ENCODE results near the gene CADM2. TPM values are rescaled to one million over a fixed set of nuclear protein-coding genes. Genes with fewer than 3 reads are reported as not detected.
"Not testable (repeated sequence)": the region's sequence is repeated elsewhere in the genome, so short reads cannot be mapped to it uniquely, and the experiment has no call there.

CADM2 gene
- total RNA-seq, 1 experiment from 2014 or later = not detected

DNA sequence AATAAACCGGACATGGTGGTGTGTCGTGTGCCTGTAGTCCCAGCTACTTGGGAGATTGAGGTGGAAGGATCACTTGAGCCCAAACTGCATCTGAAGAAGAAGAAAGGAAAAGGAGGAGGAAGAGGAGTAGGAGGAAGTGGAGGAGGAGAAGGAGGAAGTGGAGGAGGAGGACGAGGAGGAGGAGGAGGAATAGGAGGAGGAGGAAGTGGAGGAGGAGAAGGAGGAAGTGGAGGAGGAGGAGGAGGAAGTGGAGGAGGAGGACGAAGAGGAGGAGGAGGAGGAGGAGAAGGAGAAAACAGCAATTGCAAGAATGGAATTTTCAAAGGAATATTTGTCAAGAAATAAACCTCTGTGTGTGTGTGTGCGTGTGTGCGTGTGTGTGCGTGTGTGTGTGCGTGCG, 528.6 kb downstream of the CADM2 start:
- Mint-ChIP-seq H3K27me3 (ENCODE audit: insufficient read depth, unreplicated experiment) (peaks cover 63% of the 10 kb centered on the region), H3K27ac (ENCODE audit: low read depth, unreplicated experiment) (no peak overlapping the region), H3K4me3 (ENCODE audit: unreplicated experiment) (no peak overlapping the region), H3K4me1 (ENCODE audit: insufficient read depth, unreplicated experiment) (no peaks in the 10 kb centered on the region), H3K36me3 (ENCODE audit: insufficient read depth, unreplicated experiment) (no peaks in the 10 kb centered on the region), H3K9me3 (ENCODE audit: unreplicated experiment) (no peaks in the 10 kb centered on the region)
- no TSS peak for BruUV-seq (replicated peaks)
- POLR2A ChIA-PET = interaction anchor here (0.7 kb wide), 1 partner anchor 1591 kb away, joined by 3 read pairs; no protein-coding TSS in a partner anchor
- no peak for DNase-seq (ENCODE audit: unreplicated experiment)
- CTCF ChIA-PET = interaction anchor here (0.6 to 0.7 kb wide), 3 partner anchors 89 to 767 kb away, joined by 3 to 5 read pairs (median 3); no protein-coding TSS in a partner anchor
- intact Hi-C loops (cut with micrococcal nuclease) = no loop called here
- TF ChIP-seq, protein P1, sequence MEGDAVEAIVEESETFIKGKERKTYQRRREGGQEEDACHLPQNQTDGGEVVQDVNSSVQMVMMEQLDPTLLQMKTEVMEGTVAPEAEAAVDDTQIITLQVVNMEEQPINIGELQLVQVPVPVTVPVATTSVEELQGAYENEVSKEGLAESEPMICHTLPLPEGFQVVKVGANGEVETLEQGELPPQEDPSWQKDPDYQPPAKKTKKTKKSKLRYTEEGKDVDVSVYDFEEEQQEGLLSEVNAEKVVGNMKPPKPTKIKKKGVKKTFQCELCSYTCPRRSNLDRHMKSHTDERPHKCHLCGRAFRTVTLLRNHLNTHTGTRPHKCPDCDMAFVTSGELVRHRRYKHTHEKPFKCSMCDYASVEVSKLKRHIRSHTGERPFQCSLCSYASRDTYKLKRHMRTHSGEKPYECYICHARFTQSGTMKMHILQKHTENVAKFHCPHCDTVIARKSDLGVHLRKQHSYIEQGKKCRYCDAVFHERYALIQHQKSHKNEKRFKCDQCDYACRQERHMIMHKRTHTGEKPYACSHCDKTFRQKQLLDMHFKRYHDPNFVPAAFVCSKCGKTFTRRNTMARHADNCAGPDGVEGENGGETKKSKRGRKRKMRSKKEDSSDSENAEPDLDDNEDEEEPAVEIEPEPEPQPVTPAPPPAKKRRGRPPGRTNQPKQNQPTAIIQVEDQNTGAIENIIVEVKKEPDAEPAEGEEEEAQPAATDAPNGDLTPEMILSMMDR (IDR thresholded peaks at IDR 0.05; ENCODE audit: unreplicated experiment) = no peak

GRCh38 chr3:85495602-85496001, 536.8 kb downstream of the CADM2 start:
- TF ChIP-seq, protein P1 (IDR thresholded peaks at IDR 0.05; ENCODE audit: unreplicated experiment) = no peak
- no peaks in the 10 kb centered on the region for H3K4me1 Mint-ChIP-seq (ENCODE audit: insufficient read depth, unreplicated experiment)
- intact Hi-C loops (cut with micrococcal nuclease) = no loop called here
- no peaks in the 10 kb centered on the region for H3K36me3 Mint-ChIP-seq (ENCODE audit: insufficient read depth, unreplicated experiment)
- BruUV-seq (replicated peaks) = no TSS peak
- ChIA-PET CTCF (no interaction called here), POLR2A (no interaction called here)
- no peak for DNase-seq (ENCODE audit: unreplicated experiment)
- no peaks in the 10 kb centered on the region for H3K9me3 Mint-ChIP-seq (ENCODE audit: unreplicated experiment)
- H3K27ac Mint-ChIP-seq (ENCODE audit: low read depth, unreplicated experiment) = no peak overlapping the region
- H3K4me3 Mint-ChIP-seq (ENCODE audit: unreplicated experiment) = no peak overlapping the region
- H3K27me3 Mint-ChIP-seq (ENCODE audit: insufficient read depth, unreplicated experiment) = peaks cover 53% of the 10 kb centered on the region

DNA sequence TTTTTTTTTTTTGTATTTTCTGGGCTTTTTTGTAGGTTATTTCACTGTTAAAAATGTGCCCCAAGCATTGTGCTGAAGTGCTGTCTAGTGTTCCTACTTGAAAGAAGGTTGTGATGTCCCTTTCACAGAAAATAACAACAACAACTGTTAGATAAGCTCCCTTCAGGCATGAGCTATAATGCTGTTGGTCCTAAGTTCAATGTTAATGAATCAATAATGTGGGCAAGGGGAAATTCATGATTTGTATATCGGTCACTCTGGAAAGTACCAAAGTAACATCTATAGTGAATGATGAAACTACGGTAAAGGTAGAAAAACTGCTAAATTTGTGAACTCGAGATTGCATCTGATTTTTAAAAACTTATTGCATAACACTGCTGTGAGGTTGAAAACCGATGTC, 539.4 kb downstream of the CADM2 start:
- CTCF ChIA-PET = interaction anchor here (0.6 kb wide), 1 partner anchor 1551 kb away, joined by 3 read pairs; no protein-coding TSS in a partner anchor
- H3K4me1 Mint-ChIP-seq (ENCODE audit: insufficient read depth, unreplicated experiment) = no peaks in the 10 kb centered on the region
- no TSS peak for BruUV-seq (replicated peaks)

DNA sequence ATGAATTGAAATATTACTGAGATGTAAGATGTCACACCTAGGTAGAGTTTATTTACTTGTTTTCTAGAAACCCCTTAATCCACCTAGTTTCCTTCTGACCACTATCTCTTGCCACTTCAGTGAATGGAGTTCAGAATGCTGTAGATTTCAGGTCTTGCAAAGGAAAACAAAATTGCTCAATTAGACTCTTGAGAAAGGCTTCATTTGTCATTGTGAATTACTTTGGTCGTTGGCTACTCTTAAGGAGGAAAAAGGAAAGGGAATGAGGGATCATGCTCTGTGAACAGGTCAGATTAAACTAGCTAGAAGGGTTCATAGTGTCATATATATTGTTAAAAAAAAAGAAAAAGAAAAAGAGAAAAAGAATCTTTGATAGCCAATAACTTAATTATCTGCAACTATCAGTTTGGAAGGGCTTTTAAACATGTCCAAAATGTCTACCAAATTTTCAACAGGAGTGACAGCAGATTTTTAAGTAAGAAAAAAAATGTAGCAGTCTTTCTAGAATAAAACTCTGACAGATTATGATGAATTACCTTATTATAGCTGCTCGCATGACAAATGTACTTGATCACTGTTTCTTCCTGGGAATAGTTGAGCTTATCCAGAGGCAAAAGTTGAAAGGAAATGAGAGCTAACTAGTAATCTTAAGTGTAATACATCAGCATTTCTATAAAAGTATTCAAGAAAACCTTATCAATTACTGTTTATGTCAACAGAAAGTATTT, 543.5 kb downstream of the CADM2 start:
- intact Hi-C loops (cut with micrococcal nuclease) = no loop called here
- no peaks in the 10 kb centered on the region for H3K4me1 Mint-ChIP-seq (ENCODE audit: insufficient read depth, unreplicated experiment)
- H3K4me3 Mint-ChIP-seq (ENCODE audit: unreplicated experiment) = no peak overlapping the region
- H3K27me3 Mint-ChIP-seq (ENCODE audit: insufficient read depth, unreplicated experiment) = peaks cover 45% of the 10 kb centered on the region
- ChIA-PET CTCF (no interaction called here), POLR2A (no interaction called here)
- H3K36me3 Mint-ChIP-seq (ENCODE audit: insufficient read depth, unreplicated experiment) = no peaks in the 10 kb centered on the region
- TF ChIP-seq, protein P1 (IDR thresholded peaks at IDR 0.05; ENCODE audit: unreplicated experiment) = no peak
- no peak overlapping the region for H3K27ac Mint-ChIP-seq (ENCODE audit: low read depth, unreplicated experiment)
- no TSS peak for BruUV-seq (replicated peaks)
- H3K9me3 Mint-ChIP-seq (ENCODE audit: unreplicated experiment) = no peaks in the 10 kb centered on the region
- DNase-seq (ENCODE audit: unreplicated experiment) = no peak

More for the DNA sequence above, 539.4 kb downstream of the CADM2 start:
- no peaks in the 10 kb centered on the region for H3K36me3 Mint-ChIP-seq (ENCODE audit: insufficient read depth, unreplicated experiment)
- DNase-seq (ENCODE audit: unreplicated experiment) = no peak
- TF ChIP-seq, protein P1 (IDR thresholded peaks at IDR 0.05; ENCODE audit: unreplicated experiment) = no peak
- peaks cover 60% of the 10 kb centered on the region for H3K27me3 Mint-ChIP-seq (ENCODE audit: insufficient read depth, unreplicated experiment)
- H3K4me3 Mint-ChIP-seq (ENCODE audit: unreplicated experiment) = no peak overlapping the region
- no peak overlapping the region for H3K27ac Mint-ChIP-seq (ENCODE audit: low read depth, unreplicated experiment)
- H3K9me3 Mint-ChIP-seq (ENCODE audit: unreplicated experiment) = no peaks in the 10 kb centered on the region
- POLR2A ChIA-PET = no interaction called here
- intact Hi-C loops (cut with micrococcal nuclease) = no loop called here

GRCh38 chr3:85504129-85504784, 545.5 kb downstream of the CADM2 start:
- POLR2A ChIA-PET; H3K27ac Mint-ChIP-seq (ENCODE audit: low read depth, unreplicated experiment): not testable (repeated sequence)

DNA sequence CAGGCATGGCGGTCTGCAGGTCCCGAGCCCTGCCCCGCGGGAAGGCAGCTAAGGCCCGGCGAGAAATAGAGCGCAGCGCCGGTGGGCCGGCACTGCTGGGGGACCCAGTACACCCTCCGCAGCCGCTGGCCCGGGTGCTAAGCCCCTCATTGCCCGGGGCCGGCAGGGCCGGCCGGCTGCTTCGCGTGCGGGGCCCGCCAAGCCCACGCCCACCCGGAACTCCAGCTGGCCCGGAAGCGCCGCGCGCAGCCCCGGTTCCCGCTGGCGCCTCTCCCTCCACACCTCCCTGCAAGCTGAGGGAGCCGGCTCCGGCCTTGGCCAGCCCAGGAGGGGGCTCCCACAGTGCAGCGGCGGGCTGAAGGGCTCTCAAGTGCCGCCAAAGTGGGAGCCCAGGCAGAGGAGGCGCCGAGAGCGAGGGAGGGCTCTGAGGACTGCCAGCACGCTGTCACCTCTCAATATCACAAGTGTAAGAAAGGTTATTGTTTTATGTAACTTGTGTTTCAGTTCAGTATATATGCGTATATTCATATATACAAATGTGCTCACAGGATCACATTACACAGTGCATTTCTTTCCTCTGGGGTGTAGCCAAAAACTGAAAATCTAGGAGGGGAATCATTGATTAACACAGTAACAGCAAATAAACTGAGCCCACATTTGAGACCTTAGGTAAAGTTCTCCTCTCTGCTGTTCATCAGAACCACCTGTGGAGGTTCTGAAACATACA, 546.2 kb downstream of the CADM2 start:
- peaks cover 58% of the 10 kb centered on the region for H3K27me3 Mint-ChIP-seq (ENCODE audit: insufficient read depth, unreplicated experiment)
- H3K4me3 Mint-ChIP-seq (ENCODE audit: unreplicated experiment); intact Hi-C loops (cut with micrococcal nuclease); H3K27ac Mint-ChIP-seq (ENCODE audit: low read depth, unreplicated experiment); POLR2A ChIA-PET; DNase-seq (ENCODE audit: unreplicated experiment); BruUV-seq (replicated peaks); CTCF ChIA-PET; H3K36me3 Mint-ChIP-seq (ENCODE audit: insufficient read depth, unreplicated experiment); H3K4me1 Mint-ChIP-seq (ENCODE audit: insufficient read depth, unreplicated experiment); H3K9me3 Mint-ChIP-seq (ENCODE audit: unreplicated experiment): not testable (repeated sequence)

More at GRCh38 chr3:85504129-85504784, 545.5 kb downstream of the CADM2 start:
- H3K9me3 Mint-ChIP-seq (ENCODE audit: unreplicated experiment); H3K4me1 Mint-ChIP-seq (ENCODE audit: insufficient read depth, unreplicated experiment); BruUV-seq (replicated peaks); DNase-seq (ENCODE audit: unreplicated experiment); intact Hi-C loops (cut with micrococcal nuclease); H3K36me3 Mint-ChIP-seq (ENCODE audit: insufficient read depth, unreplicated experiment); H3K4me3 Mint-ChIP-seq (ENCODE audit: unreplicated experiment): not testable (repeated sequence)
- CTCF ChIA-PET = interaction anchor here (0.6 kb wide), 1 partner anchor 25 kb away, joined by 3 read pairs; no protein-coding TSS in a partner anchor
- H3K27me3 Mint-ChIP-seq (ENCODE audit: insufficient read depth, unreplicated experiment) = peaks cover 64% of the 10 kb centered on the region

Data from MCF 10A (cell line).